Measurements from ENCODE around the gene ACOX1.

ACOX1 gene

GRCh38 chr17:75898791-75899190 lies 80.2 kb downstream of the ACOX1 start:
- no peak for DNase-seq
- Mint-ChIP-seq H3K27me3 (ENCODE audit: low read depth, poor library complexity) (peaks cover 8% of the 10 kb centered on the region), H3K4me1 (peaks cover 28% of the 10 kb centered on the region), H3K27ac (no peak overlapping the region), H3K4me3 (no peak overlapping the region), H3K9me3 (no peaks in the 10 kb centered on the region), H3K36me3 (ENCODE audit: low read depth) (peaks cover 18% of the 10 kb centered on the region)
- no peak for TF ChIP-seq CTCF (IDR thresholded peaks at IDR 0.05)

- Mint-ChIP-seq H3K9me3 (no peaks in the 10 kb centered on the region), H3K27me3 (ENCODE audit: low read depth, poor library complexity) (peaks cover 9% of the 10 kb centered on the region), H3K27ac (no peak overlapping the region), H3K4me1 (peaks cover 31% of the 10 kb centered on the region), H3K36me3 (ENCODE audit: low read depth) (peaks cover 18% of the 10 kb centered on the region), H3K4me3 (peak overlapping the region; percentile 74)
- DNase-seq: no peak
- TF ChIP-seq CTCF (IDR thresholded peaks at IDR 0.05): no peak
Measured at GRCh38 chr17:75898065-75898464, 80.9 kb downstream of the ACOX1 start.

- Mint-ChIP-seq H3K27me3 (ENCODE audit: low read depth, poor library complexity) (peaks cover 9% of the 10 kb centered on the region), H3K27ac (peak overlapping the region; percentile 39), H3K4me3 (peak overlapping the region; percentile 74), H3K36me3 (ENCODE audit: low read depth) (peaks cover 18% of the 10 kb centered on the region), H3K4me1 (peaks cover 31% of the 10 kb centered on the region), H3K9me3 (no peaks in the 10 kb centered on the region)
- TF ChIP-seq CTCF (IDR thresholded peaks at IDR 0.05): no peak
- no peak for DNase-seq
Measured at GRCh38 chr17:75897160-75898019, 81.6 kb downstream of the ACOX1 start.

GRCh38 chr17:75896415-75897159 lies 82.4 kb downstream of the ACOX1 start, which contains the start of gene TRIM65:
TSS of gene TRIM65 (minus strand) at chr17:75896951. CDS start at chr17:75896937, 14 bp downstream.
- H3K4me1 Mint-ChIP-seq: peaks cover 31% of the 10 kb centered on the region
- H3K9me3 Mint-ChIP-seq: no peaks in the 10 kb centered on the region
- H3K4me3 Mint-ChIP-seq: peak within 1 kb of the TSS; percentile 74
- peaks cover 9% of the 10 kb centered on the region for H3K27me3 Mint-ChIP-seq (ENCODE audit: low read depth, poor library complexity)
- TF ChIP-seq CTCF (IDR thresholded peaks at IDR 0.05): no peak
- H3K36me3 Mint-ChIP-seq (ENCODE audit: low read depth): peaks cover 18% of the 10 kb centered on the region
- DNase-seq: peak; percentile 84
- peak within 1 kb of the TSS; percentile 39 for H3K27ac Mint-ChIP-seq

- Mint-ChIP-seq H3K4me3 (peak overlapping the region; percentile 74), H3K4me1 (peaks cover 31% of the 10 kb centered on the region), H3K36me3 (ENCODE audit: low read depth) (peaks cover 19% of the 10 kb centered on the region), H3K27me3 (ENCODE audit: low read depth, poor library complexity) (peaks cover 9% of the 10 kb centered on the region), H3K27ac (no peak overlapping the region), H3K9me3 (no peaks in the 10 kb centered on the region)
- peak; percentile 46 for DNase-seq
- peak; percentile 37 for TF ChIP-seq CTCF (IDR thresholded peaks at IDR 0.05)
Measured at GRCh38 chr17:75895370-75896155, 83.4 kb downstream of the ACOX1 start.
